HG03103 (cell line): Measurements from ENCODE around the gene AFG1L.
"Not testable (repeated sequence)": the region's sequence is repeated elsewhere in the genome, so short reads cannot be mapped to it uniquely, and the experiment has no call there.

ENCODE experiments used
- ATAC-seq: cut with Tn5 transposase; IDR thresholded peaks from one replicate; pipeline ENCODE4 v1.9.1; 2021; ENCODE audit warnings: low read depth; ENCODE audit not compliant: unreplicated experiment

The AFG1L gene

DNA sequence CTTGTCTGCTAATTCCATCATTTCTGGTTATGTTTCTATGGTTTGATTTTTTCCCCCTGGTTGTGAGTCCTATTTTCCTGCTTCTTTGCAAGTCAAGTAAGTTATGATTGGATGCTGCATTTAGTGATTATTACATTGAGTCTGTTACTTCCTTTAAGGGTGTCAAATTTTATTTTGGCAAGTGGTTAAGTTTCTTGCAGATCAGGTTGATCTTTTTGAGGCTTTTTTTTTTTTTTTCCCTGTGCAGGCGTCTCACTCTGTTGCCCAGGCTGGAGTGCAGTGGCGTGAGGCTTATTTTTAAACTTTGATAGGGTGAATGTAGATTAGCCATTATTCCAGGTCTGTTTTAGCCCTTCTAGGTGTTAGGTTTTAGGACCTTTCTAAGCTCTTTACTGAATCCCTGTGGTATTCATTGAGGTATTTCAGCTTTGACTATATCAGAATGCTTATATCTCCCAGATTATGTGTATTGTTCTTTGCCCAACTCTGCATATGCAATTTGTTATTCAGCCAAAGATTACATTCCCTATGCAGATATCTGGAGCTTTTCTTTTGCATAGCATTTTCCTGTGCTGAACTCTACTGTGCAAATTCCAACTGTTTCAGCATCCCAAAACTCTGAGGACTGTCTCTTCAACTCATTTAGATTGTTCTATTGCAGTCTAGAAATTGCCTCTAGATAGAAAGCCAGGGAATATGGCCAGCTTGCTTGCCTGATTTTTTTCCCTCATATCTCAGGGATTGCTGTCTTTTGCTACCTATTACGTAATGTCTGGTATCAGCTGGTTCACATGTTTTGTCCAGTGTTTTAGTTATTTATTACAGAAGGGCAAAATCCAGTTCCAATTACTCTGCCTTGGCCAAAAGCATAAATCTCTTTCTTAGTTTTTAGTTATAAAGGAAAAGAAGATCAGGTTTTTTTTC, 113.3 kb downstream of the AFG1L start:
- ATAC-seq: no peak

DNA sequence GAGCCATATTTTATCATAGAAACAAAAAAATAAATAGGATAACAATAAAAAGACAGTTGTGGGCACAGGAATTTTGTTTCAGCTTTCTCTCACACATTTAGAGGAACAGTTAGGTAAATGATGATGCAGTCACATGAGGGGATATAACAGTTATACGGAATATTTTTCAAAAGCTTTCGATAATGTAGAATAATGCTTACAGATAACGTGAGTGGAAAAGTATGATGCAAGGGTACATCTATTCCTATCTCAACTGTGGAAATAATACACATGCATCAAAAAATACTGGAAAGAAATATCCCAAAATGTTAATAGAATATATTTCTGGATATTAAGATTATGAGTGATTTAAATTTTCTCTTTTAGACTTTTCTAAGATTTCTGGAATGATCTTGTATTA, 114.0 kb downstream of the AFG1L start:
- no peak for ATAC-seq

DNA sequence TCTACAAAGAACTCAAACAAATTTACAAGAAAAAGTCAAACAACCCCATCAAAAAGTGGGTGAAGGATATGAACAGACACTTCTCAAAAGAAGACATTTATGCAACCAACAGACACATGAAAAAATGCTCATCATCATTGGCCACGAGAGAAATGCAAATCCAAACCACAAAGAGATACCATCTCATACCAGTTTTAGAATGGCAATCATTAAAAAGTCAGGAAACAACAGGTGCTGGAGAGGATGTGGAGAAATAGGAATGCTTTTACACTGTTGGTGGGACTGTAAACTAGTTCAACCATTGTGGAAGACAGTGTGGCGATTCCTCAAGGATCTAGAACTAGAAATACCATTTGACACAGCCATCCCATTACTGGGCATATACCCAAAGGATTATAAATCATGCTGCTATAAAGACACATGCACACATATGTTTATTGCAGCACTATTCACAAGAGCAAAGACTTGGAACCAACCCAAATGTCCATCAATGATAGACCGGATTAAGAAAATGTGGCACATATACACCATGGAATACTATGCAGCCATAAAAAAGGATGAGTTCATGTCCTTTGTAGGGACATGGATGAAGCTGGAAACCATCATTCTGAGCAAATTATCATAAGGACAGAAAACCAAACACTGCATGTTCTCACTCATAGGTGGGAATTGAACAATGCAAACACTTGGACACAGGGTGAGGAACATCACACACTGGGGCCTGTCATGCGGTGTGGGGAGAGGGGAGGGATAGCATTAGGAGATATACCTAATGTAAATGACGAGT, 121.4 kb downstream of the AFG1L start:
- ATAC-seq: not testable (repeated sequence)

DNA sequence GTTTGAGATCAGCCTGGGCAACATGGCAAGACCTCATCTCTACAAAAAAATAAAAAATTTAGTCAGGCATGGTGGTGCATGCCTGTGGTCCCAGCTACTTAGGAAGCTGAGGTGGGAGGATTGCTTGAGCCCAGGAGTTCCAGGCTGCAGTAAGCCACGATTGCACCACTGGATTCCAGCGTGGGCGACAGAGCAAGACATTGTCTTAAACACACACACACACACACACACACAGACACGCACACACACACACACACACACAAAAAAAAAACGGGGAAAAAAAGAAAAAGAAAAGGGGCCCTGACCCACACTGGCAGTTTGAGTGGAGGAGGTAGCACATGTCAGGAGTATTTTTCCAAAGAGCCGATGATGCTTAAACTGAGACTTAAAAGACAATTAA, 122.2 kb downstream of the AFG1L start:
- ATAC-seq: no peak

DNA sequence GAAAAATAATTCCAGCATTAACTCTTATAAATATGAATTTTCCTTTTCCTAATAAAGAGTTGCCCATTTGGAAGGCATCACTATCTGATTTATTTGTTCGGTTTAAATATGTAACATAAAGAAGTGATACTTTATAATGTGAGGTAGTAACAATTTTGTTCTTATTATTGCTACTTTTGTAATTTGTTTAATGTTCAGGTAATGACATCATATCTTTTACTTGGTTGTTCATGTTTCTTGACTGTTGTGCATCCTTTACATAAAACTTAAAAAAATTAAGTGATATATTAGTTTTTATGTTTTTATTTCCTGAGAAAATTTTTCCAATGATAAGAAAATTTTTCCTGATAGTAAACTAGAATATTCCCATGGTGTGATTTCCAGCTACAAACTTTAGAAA, 124.6 kb downstream of the AFG1L start:
- no peak for ATAC-seq

DNA sequence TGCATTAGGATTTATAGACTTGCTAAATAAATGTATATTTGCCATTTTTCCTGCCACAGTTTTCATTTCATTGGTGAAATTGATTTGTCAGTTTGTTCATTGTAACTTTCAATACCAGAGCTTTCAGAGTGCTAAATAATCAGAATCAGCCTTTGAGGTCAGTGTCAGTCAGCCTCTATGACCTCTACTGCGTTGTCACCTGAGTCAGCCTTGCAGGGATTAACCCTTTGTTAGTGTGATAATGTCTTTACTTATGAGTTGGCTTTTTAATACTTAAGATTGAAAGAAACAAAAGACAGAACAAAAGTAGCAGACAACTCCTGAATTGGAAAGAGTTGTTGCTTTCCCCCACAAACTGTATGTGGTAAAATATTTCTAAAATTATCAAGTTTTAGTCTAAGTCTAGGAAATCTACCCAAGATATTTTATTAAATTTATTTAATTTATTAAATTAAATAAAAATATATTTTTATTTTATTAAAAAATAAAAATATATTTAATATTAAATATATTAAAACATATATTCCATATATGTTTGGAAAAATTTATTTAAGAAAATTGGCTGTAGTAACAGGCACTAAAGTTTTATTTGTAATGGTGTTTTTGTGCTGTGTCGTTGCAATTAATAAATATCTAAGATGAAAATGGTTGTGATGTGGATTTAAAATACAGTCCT, 125.2 kb downstream of the AFG1L start:
- no peak for ATAC-seq

DNA sequence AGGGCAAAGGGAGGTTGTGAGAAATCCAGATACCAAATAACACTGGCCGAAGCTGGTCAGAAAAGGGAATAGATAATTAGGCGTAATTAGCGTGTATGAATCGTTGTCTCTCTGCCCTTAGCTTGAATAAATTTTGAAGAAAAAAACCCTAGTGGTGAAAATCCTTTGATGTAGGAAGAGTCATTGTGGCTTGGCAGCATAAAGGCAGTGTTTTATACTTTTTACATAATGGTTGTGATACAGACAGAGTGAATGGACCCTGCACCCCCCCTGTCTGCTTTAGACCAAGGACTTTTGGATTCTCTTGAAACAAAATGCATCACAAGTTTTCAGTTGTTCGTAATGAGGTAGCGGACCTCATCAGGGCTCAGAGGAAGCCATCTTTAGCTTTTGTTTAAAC, 126.5 kb downstream of the AFG1L start:
- no peak for ATAC-seq

DNA sequence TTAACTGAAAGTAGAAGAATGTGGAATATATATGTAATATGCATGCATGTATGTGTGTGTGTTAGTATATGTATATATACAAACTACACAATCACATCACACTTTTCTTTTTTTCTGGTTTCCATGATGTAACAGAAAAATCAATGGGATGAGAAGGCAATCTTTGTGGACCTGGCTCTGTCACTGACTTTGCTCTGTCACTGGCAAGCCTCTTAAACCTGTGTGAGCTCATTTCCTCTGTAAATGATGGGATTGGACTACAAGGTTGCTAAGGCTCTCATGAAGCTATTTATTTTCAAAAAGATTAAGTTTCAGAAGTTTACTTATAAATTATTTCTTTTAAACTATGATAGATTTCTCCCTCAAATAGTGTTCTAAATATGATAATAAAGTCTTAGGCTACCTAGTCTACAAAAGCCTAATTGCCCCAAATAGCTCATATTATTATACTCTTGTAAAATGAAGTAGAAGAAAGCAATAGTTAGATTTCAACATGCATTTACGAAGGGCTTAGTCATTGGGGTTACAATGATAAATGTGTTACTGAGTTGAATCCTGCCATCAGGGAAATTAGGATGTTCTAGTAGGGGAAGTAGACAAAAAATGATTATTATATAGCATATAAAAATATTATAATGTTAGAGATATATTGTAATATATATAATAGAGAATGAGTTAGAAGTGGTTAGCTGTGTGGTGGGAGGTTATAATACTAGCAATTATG, 129.3 kb downstream of the AFG1L start:
- no peak for ATAC-seq

DNA sequence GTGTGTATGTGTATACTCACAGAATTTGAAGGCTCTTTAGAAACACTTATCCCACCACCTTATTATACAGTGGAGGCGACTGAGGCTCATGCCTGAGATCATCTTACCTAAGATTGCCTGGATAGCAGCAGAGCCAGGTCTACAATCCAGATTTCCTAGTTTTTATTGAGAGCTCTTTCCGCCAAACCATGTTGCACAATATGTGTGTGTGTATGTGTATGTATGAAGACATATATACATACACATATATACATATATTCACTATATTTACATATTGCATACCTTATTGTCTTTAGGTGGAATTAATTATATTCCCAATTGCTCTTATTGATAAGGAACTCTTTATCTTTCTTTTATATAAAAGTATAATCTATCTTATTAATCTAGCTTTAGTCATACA, 130.6 kb downstream of the AFG1L start:
- no peak for ATAC-seq

DNA sequence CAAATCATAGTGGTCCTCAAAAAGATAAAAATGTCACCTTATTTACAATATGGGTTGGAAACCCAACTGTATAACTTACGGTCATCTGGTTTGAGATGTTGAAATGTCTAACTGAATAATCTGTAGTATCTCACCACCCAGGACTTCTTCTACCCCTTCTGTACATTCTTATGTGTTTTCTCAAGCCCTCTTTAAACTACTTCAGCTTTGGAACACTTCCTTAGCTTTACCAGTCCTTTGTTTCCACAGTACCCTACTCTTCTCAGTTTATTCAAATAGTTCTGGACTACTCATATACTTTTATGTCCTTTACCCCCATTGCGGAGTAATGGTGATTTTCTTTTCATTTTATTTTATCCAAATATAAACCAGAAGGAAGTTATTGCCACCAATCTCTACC, 137.3 kb downstream of the AFG1L start:
- ATAC-seq: no peak

DNA sequence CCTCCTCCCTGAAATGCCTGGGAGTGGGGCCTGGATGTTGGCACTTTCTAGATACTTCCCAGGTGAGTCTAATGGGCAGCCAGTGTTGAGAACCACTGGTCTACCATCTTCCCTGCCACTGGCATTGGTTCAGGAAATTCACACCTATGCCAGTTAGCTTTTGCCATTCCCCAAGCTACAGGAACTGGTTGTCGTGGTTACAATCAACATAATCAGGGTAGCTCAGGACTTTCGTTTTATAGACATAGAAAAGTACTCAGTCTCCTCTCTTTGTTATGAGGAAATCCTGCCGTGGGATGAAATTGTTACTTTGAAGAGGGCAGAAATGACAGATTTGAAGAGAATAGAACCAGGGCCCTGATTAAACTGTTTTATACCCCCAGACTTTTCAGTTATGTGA, 137.9 kb downstream of the AFG1L start:
- no peak for ATAC-seq

DNA sequence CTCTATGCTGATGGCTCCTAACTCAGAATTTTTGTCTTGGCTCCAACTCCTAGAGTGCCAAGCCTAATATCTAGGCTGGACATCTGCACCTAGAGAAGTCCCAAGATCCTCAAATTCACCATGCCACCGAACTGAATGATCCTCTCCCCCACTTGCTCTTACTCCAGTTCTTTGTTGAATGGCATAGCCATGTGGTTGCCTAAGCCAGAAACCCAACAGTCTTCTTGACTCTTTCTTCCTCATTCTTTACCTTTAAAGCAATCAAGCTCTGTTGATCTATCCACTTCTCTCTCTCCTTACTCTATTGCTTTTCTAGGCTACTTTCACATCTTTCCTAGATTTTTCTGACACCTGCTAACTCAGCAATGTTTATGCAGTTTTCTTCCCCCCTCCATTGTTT, 139.4 kb downstream of the AFG1L start:
- no peak for ATAC-seq

DNA sequence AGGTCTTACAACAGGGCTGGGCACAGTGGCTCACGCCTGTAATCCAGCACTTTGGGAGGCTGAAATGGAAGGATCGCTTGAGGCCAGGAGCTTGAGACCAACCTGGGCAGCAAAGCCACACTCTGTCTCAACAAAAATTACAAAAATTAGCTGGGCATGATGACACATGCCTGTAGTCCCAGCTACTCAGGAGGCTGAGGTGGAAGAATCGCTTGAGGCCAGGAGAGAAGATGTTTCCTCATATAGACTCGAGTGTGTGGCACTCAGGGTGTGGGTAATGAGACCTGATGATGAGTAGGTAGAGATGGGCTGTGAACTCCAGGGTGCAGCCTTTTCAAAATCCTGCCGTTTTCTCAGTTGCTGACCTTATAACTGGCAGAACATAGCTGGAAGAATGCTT, 140.5 kb downstream of the AFG1L start:
- ATAC-seq: no peak

DNA sequence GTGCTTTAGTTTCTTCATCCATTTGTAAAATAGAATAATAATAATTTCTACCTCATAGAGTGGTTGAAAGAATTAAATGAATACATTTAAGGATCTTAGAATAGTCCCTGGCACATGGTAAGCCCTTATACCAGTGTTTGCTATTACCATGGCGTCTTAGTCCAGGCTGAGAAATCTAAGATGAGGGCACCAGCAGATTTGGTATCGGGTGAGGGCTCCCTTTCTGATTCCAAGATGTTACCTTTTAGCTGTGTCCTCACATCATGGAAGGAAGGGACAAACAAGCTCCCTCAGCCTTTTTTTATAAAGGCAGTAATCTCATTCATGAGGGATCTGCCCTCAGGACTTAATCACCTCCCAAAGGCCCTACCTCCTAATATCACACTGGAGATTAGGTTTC, 141.9 kb downstream of the AFG1L start:
- ATAC-seq: no peak

DNA sequence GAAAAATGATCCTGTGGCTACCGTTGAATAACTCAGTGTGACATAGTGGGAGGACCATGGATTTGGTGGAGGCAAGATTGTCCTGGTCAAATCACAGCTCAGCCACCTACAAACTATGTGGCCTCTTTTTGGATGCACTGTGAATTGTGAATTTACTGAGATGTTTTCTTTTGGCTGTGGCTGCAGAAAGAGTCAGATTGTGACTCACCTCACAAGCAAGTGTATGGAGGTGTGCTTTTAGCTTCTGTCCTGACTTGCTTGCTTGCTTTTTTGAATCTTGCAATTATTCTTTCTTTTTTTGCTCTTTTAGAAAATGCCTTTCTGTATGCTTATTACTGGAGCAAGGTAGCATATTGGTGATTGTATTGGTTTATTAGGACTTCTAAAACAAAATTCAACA, 143.0 kb downstream of the AFG1L start:
- ATAC-seq: no peak

DNA sequence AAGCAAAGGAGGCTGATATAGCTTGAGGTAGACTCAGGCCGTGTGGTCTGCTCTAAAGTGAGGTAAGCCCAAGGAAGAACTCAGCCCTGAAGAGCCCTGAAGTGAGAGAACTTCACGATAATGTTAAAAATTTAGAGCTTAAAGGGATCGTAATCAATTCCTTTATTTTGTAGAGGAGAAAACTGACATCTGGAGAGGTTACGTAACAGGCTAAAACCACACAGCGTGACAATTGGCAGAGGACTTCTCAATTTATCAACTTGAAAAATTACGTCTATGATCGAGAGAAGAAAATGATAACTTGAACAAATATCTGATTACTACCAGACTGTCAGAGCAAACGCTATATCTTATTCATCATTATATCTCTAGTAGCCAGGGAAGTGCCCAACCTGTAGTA, 144.1 kb downstream of the AFG1L start:
- no peak for ATAC-seq

DNA sequence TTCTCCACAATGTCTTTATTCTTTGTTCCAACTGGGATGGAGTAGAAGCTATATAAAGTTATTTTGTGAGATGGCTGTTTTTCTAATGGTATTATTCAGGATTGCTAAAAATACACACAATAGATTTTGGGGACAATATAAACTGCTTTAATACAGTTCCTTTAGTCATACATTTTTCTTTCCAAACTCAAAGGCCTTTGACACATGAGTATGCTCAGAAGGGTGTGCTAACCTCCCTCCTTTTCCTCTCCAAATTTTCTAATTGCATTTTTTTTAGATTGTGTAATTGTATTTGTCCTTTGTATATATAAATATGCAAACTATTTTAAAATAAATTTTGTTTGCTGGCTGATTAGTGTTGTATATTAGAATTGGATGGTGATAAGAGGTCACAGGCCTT, 146.3 kb downstream of the AFG1L start:
- no peak for ATAC-seq

DNA sequence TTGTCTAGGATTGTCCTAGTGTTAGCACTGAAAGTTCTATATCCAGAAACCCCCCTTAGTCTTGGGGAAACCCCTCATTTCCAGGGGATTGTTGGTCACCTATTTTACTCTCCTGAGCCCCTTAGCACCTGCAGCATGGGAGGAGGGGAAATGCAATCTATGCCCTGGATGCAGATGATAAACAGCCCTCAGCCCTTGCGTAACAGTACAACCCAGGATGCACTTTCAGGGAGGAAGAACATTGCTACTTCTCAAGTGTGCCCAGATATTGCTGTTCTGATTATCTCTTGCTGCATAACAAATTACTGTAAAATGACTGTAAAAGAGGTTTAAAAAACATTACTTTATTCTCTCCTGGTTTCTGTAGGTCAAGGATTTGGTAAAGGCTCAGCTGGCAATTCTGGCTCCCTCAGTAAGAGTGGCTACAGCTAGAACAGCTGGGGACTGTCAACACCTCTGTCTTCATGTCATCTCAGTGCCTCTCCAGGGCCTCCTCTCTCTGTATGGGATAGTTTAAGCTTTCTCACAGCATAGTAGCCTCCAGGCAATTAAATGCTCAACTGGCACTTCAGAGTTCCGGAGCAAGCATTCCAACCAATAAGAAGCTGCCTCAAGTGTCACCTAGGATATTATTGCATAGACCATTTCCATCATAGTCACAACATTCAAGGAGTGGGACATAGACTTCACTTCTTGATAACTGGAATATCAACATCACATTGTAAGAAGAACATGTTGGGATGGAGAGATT, 148.1 kb downstream of the AFG1L start:
- ATAC-seq: no peak

DNA sequence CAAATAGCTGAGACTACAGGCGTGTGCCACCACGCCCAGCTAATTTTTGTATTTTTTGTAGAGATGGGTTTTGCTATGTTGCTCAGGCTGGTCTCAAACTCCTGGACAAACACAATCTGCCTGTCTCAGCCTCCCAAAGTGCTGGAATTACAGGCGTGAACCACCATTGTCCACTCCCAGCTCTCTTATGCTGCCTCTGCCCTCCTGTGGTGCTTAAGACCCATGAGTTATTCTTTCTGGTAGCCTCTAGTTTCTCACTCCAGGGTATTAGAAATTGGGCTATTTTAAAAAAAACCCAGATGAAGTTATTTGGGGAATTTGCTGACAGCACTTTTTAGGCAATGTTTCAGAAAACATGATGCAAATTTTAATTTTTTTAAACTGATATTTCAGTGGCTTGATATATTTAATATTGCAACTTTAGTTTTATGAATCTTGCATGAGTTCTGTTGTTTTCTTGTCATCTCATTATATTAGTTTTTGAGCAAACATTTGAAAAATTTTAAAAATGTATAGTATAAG, 151.8 kb downstream of the AFG1L start:
- ATAC-seq: no peak

DNA sequence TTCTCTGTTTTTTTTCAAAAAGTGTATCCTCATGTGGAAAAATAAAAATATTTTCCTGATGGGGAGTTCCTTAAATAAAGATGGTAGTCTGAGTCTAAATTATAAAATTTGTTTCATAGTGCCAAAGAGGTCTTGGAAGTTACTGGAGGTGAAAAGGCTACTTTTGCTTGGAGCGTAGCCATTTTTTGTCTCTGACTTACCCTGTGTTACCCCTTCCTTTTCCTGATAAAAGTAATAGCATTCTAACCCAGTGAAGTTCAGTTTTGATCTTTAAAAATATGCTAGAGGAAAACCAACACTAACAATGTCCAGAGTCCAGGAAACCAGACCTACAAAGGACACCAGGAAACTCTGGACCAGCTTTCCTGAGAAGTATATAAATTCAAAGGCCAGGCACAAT, 153.6 kb downstream of the AFG1L start:
- no peak for ATAC-seq
